Kidney epithelial cell (primary cell): Measurements from ENCODE around the gene CTPS1. TPM values are rescaled to one million over a fixed set of nuclear protein-coding genes. Genes with fewer than 3 reads are reported as not detected.

Experiments used
- DNase-seq: peaks from one replicate; pipeline ENCODE4 v3.0.0-alpha.2; 2010; ENCODE audit warnings: low read depth
- H3K27me3 ChIP-seq: 2 replicates; pipeline ENCODE4 v1.6.0; 2011; ENCODE audit warnings: low read length; ENCODE audit not compliant: control insufficient read depth, insufficient read depth
- H3K36me3 ChIP-seq: 2 replicates; pipeline ENCODE4 v1.5.1; 2011; ENCODE audit warnings: low read length; ENCODE audit not compliant: control insufficient read depth, insufficient read depth
- H3K4me3 ChIP-seq: 2 replicates; pipeline ENCODE4 v1.5.1; 2011; ENCODE audit warnings: low read depth, mild to moderate bottlenecking, control low read depth, low read length
- CTCF ChIP-seq: IDR thresholded peaks from 2 replicates; pipeline ENCODE4 v1.5.1; 2011; ENCODE audit warnings: mild to moderate bottlenecking, moderate library complexity, low read length, control low read depth, inconsistent platforms; ENCODE audit not compliant: insufficient read depth, poor library complexity, severe bottlenecking
- total RNA-seq: library from RNA; depleted of rRNA; stranded (reverse); fragments of >200 nt; gene quantifications from 2 replicates; pipeline ENCODE4 v1.2.3, GENCODE V29; 2015

CTPS1 gene
- total RNA-seq, 1 donor from 2014 or later: 59.8 TPM

- Histone ChIP-seq H3K36me3 (peaks cover 1% of the 10 kb centered on the region), H3K27me3 (no peaks in the 10 kb centered on the region), H3K4me3 (no peak within 1 kb of the TSS)
- DNase-seq: no peak
- no peak for TF ChIP-seq CTCF
These were observed 42.2 kb downstream of the CTPS1 start, which contains the start of gene SLFNL1 for GRCh38 chr1:41021526-41022308. SLFNL1 (minus strand) TSS chr1:41021725; CDS start chr1:41020660, 1,065 bp downstream.

GRCh38 chr1:41022424-41022823 lies 42.9 kb downstream of the CTPS1 start:
- Histone ChIP-seq H3K4me3 (no peak overlapping the region), H3K27me3 (no peaks in the 10 kb centered on the region), H3K36me3 (no peaks in the 10 kb centered on the region)
- TF ChIP-seq CTCF: no peak
- no peak for DNase-seq

GRCh38 chr1:41023279-41023990 lies 43.9 kb downstream of the CTPS1 start:
- peak; percentile 41 for TF ChIP-seq CTCF
- no peaks in the 10 kb centered on the region for H3K27me3 ChIP-seq
- H3K36me3 ChIP-seq: no peaks in the 10 kb centered on the region
- H3K4me3 ChIP-seq: no peak overlapping the region
- no peak for DNase-seq

GRCh38 chr1:41024953-41025352 lies 45.5 kb downstream of the CTPS1 start:
- H3K27me3 ChIP-seq: no peaks in the 10 kb centered on the region
- no peak overlapping the region for H3K4me3 ChIP-seq
- no peak for TF ChIP-seq CTCF
- H3K36me3 ChIP-seq: no peaks in the 10 kb centered on the region
- no peak for DNase-seq

GRCh38 chr1:41025979-41026819 lies 46.7 kb downstream of the CTPS1 start:
- TF ChIP-seq CTCF: no peak
- no peaks in the 10 kb centered on the region for H3K36me3 ChIP-seq
- no peak overlapping the region for H3K4me3 ChIP-seq
- DNase-seq: no peak
- no peaks in the 10 kb centered on the region for H3K27me3 ChIP-seq
